Measurements from ENCODE around the gene ZP1.

ZP1 gene

DNA sequence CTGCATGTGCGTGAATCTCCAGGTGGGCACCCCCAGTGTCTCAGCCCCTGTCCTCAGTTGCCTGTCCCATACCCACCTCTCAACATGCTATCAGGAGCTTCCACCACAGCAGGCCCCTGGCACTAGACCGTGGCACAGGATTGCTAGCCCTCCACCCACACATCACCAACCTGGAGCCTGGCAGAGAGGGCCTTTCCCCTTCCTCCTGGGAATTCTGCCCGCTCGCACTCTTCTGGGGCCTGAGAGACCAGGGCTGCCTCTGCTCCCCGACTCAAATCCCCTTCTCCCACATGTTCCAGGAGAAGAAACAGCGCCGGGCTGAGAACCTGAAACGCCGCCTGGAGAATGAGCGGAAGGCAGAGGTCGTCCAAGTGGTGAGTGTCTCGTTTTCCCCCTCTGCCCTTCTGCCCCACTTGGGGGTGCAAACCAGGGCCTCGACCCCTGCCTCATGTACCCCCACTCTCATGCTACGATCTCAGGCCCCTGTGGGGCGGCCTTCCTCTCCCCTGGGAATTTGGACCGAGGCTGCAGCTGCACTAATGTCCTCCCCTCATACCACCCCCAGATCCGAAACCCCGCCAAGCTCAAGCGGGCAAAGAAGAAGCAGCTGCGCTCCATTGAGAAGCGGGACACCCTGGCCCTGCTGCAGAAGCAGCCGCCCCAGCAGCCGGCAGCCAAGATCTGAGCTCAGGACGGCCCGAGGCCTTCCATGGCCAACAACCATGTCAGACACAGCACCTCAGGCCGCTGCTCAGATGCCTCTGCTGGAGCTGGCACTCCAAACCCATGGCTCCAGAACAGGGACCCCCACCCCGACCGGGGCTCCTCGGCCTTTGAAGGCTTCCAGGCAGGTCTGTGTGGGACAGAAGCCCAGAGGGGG lies 17.5 kb upstream of the ZP1 start:
- FAIRE-seq (no peak), DNase-seq (ENCODE audit: insufficient read length, low spot score) (no peak)
- no peak for TF ChIP-seq POLR2A (IDR thresholded peaks at IDR 0.05; ENCODE audit: low read depth, low read length)

DNA sequence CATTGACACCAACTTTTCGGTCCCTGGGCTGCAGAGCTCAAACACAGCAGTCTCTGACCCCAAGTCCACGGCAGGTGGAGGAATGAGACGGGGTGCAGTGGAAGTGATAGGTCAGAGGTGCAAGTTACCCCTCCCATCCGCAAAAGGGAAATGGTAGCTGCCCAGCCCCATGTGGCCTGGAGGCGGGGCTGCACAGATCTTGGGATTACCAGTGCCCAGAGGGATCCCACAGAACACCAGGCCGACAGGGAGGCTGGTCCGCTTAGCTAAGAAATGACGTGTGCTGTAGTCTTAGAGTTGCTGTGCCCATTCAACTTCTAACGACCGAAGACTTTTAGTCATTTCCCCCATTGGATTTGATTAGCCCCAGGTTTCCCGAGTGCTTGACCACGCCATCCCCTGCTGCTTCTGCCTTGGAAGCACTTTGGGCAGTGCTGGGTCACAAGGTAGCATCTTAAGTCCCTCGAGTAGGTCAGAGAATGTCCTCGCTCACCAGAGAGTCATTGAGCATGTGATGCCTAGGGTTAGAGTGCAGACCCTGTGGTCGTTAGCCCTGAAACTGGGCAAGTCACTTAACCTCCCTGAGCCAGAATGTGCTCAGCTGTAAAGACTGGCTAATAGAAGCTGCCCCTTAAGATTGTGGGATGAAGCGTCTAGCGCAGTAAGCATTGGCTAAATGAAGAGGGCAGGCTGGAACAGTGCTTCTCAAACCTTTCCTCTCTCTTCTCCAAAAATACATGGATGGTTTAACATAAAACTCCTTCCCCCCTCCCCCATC lies 15.8 kb upstream of the ZP1 start:
- TF ChIP-seq POLR2A (IDR thresholded peaks at IDR 0.05; ENCODE audit: low read depth, low read length) = no peak
- FAIRE-seq (no peak), DNase-seq (ENCODE audit: insufficient read length, low spot score) (no peak)

DNA sequence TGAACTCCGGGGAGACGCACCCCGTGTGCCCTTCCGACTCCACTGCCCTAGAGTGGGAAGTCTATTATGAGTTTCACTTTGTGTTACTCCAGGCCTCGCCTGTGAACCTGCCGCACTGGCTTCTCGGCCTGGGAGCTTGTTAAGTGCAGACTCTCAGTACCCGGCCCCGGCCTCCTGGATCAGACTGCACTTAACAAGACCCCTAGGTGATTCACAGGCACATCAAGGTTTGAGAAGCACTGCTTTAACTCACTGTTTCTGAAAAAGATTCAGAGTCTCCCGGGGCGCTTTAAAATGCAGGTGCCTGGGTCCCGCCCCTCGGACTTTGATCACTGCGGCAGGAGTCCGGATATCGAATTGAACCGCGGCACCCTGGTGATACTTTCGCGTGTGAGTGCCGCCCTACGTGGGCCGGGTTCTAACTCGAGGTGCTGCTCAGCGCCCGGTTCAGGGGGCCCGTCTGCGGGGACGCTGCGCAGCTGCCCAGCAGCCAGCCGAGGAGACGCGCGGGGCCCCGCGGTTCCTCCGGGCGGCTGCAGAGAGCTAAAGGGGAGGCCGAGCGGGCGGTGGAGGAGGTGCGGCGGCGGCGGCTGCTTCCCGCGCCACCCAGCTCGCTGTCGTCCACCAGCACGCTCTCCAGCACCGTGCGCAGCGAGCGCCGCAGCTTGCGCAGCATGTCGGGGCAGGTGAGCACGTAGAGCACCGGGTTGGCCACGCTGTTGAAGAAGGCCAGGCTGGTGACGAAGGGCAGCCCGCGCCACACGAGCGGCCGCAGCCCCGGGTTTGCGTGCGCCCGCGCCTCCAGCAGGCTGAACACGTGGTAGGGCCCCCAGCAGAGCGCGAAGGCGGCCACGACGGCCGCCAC lies 15.0 kb upstream of the ZP1 start:
- no peak for TF ChIP-seq POLR2A (IDR thresholded peaks at IDR 0.05; ENCODE audit: low read depth, low read length)
- FAIRE-seq (no peak), DNase-seq (ENCODE audit: insufficient read length, low spot score) (no peak)

DNA sequence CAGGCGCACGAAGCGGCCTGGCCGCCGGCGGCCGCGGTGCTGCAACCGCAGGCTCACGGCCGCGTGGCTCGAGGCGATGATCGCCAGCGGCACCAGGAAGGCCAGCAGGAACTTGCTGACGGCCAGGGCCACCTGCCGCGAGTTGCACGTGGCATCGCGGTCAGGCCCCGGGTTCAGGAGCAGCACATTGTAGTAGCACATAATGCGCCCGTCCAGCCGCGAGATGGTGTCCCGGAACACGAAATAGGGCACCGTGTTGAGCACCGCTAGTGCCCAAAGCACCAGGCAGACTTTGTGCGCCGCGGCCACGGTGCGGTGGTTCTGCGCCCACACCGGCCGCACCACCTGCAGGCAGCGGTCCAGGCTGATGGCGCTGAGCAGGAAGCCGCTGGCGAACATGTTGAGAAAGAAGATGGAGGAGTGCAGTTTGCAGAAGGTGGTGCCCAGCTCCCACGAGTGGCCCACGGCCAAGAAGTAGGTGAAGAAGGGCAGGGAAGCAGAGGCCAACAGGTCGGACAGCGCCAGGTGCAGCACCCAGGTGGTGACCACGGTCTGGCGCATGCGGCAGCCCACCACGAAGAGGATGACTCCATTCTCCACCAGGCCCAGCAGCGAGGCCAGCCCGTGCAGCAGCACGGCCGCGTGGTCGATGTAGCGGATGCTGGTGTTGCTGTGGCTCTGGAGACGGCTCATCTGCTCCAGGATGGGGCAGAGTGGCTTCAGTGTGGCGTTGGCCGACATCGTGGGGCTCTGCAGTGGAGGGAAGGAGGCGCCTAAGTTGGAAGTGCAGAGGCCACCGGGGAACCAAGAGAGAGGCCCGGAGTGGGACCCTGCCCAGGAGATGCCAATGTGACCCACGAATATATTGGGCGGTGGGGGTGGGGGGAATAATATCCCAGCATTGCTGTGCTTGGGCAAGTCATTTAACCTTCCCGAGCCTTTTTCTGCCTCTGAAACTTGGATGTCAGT lies 14.1 kb upstream of the ZP1 start:
- FAIRE-seq (no peak), DNase-seq (ENCODE audit: insufficient read length, low spot score) (no peak)
- TF ChIP-seq POLR2A (IDR thresholded peaks at IDR 0.05; ENCODE audit: low read depth, low read length) = no peak

DNA sequence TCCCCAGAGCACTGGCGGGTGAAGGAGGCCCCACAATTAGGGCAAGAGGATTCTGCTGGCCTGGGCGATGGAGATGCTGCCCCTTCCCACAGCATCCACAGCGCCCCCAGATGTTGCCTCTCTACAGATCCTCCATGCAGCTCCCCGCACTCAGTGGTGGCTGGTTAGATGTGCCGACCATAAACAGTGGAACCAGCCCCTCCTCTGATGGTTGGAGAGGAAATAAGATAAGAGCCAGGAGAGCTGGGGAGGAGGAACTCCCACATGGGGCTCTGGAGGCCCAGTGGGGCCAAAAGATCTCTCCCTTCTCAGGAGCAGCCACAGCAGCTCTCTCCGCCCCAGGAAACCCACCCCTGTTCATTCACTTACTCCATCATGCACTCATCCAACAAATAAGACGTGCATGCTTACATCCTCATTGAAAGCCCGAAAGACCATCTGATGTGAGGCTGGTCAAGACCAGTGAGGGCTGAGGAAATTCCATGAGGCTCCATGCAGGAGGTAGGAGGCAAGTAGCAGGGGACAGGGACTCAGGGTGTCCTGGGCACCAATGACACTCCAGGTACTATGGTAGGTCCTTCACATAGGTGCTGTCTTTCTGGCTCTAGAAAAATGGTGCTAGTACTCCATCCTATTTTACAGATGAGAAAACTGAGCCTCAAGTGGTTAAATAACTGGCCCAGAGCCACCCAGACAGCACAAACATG lies 13.0 kb upstream of the ZP1 start:
- no peak for TF ChIP-seq POLR2A (IDR thresholded peaks at IDR 0.05; ENCODE audit: low read depth, low read length)
- FAIRE-seq (no peak), DNase-seq (ENCODE audit: insufficient read length, low spot score) (no peak)

DNA sequence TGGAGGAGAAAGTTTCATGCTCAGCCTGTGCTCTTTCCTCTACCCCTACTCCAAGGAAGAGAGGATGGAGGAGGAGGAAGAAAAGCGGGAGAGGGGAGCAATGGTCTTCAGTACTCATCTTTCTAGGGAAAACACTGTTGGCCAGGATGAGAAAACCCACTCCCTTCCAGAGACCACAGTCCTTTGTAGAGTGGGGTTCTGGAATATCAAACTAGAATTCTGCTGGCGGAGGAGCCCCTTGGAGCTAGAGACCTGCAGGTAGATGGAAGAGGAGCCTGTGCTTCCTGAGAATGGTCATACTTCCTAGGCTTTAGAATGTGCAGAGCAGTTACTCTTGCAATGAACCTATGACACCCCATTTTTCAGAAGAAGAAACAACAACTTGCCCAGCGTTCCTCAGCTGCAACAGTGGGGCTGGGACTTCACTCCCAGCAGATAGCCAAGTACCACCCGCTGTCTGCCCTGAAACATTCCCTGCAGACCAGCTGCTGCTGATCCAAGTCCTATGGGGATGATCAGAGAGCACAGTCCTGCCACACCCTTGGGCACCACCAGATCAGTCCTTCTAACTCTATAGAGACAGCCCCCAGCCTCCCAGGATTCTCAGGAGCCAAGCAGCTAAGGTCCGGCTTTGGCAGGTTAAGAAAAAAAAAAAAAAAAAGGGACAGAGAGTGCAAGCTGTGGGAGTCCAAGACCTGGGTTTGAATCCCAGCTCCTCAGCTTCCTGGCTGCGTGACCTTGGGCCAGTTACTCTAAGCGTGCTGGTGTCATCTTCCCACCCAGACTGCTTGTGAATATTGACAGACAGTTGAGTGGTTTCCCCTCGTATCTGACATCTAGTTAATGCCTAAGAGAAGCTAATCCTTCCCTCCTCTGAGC lies 12.3 kb upstream of the ZP1 start:
- no peak for DNase-seq (ENCODE audit: insufficient read length, low spot score)
- no peak for TF ChIP-seq POLR2A (IDR thresholded peaks at IDR 0.05; ENCODE audit: low read depth, low read length)
- FAIRE-seq = no peak

DNA sequence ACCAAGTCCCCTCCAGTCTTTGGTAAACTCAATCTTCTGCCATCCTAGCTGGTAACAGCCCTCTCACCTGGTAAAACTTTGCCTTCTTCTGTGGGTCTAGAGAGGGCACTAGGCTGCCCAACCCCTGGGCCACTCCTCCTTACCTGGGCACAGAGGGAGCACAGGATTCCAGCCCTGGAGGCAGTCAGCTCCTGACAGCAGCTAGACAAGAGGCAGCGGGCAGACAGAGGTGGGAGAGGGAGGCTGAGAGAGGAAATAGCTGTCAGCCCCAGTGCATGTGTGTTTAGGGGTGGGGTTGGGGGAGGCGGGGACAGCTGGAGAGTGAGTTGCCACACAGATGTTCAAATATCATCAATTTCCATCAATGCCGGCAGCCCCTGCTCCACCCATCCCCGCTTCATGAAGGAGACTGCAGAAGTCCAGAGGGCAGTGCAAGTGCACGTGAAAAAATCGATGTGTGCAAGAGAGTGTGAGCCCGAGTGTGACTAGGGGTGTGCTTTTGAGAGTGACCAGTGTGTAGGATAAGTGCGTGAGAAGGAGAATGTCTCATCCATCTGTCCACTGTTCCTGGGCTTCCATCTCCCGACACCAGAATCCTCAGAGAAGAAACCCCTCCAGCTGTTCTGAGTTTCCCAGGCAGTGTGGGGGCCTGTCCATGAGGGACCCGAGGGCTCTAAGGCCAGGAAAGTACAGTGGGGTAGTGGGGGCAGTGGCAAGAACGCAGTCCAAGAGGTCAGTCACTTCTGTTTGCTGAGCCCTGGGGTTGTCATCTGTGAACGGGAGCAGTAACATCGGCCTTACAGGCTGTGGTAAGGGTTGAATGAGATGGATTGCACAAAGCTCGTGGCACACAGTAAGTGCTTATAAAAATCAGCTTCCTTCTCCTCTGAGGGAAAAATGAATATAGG lies 11.4 kb upstream of the ZP1 start, which contains the start of gene PTGDR2:
PTGDR2 (minus strand) TSS at position 225 of the 908 bp plus-strand sequence. CDS start 2,228 bp downstream, outside the sequence.
- DNase-seq (ENCODE audit: insufficient read length, low spot score) (no peak), FAIRE-seq (no peak)
- TF ChIP-seq POLR2A (IDR thresholded peaks at IDR 0.05; ENCODE audit: low read depth, low read length) = no peak

DNA sequence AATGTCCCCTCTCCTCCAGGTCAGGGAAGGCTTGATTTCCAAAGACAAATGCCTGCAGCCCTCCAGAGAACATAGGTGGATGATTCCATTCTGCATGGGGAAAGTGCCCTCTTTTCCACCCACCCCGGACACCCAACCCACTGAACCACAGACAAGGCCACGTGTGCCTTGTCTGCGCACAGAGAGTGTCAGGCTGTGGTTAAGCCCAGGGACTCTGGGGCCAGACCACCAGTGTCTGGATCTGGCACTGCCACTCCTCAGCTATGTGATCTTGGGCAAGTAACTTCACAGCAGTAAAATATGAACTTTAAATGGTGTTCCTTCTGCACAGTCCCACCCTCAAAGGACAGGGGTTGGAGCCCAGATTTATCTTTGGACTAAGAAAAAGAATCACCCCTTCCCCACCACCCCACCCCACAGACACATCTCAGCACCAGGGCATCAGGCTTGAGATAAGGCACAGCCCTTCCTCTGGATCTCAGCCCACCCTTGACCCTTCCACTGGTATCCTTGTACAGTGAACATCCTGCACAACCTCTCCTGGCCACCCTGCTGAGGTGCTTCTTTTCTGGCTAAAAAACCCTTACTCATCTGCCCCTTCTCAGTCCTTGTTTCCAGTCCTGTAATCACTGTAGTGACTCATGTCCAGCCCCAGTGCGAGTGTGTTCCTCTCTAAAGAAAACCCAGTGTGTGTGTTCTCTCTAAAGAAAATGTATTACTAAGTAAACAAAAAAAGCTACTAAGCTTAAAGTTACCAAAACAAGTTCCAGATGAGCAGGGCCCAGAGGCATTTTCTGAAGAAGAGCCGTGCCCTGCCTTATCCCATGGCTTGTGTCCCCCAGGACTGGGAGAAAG lies 9.7 kb upstream of the ZP1 start:
- no peak for TF ChIP-seq POLR2A (IDR thresholded peaks at IDR 0.05; ENCODE audit: low read depth, low read length)
- FAIRE-seq (no peak), DNase-seq (ENCODE audit: insufficient read length, low spot score) (peak; percentile 58)

DNA sequence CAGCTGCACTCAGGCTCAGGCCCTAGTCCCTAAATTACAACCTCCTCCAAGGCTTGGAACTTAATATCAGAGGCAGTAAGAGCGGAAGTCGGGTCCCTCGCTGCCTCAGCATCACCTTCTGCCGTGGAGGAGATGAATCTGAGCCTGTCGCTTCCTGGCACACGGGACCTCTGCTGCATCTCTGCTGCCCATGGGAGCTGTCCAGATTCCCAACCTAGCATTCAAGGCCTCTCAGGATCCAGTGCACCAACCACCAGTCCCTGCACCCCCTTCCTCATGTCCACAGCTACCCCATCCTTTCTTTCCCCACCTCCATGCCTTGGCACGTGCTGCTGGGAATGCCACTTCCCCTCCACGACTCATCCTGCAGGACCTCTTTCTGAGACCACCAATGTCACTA lies 9.1 kb upstream of the ZP1 start:
- FAIRE-seq = no peak
- TF ChIP-seq POLR2A (IDR thresholded peaks at IDR 0.05; ENCODE audit: low read depth, low read length) = no peak
- no peak for DNase-seq (ENCODE audit: insufficient read length, low spot score)

Measured in H54 (cell line).